DMS153 treated with DMSO at 0.1 percent for 48 hours (cell line): ENCODE data around the gene RBM10.

Experiments
- DNase-seq: peaks from one replicate; lab custom pipeline; 2025; ENCODE audit not compliant: unreplicated experiment; lab: John Stamatoyannopoulos, UW

The RBM10 gene

GRCh38 chrX:47216393-47216925, 71.4 kb downstream of the RBM10 start:
- DNase-seq = no peak

DNA sequence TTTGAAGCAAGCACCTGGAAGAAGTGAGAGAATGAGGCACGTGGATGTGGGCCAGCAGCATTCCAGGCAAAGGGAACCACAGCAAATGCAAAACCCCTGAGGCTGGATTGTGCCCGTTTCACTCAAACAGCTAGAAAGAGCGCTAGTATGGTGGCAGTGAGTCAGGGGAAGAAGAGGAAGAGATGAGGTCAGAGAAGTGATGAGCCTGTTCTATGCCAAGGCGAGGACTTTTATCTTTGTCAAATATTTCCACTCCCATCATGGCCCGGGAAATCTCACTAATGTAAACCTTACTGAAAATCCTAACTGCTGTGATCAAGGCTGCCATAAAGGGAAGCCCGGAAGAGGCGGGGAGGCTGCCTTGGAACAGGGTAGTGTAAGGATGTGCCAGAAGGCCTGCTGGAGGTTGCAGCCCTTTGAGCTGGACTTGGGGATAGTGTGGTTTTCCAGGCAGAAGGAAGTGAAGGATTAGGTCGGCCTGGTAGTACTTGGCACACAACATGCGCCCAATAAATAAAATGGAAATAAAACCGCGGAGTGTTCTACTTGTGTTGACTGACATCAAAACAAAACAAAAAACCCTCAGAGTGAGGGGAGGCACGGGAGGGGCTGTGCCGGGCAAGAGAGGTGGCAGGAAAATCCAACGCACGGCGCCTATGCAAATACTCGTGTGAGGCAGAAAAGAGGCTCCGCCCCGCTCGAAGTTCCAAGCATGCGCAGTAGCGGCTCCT, 72.3 kb downstream of the RBM10 start:
- DNase-seq = no peak

GRCh38 chrX:47217852-47218279, 72.8 kb downstream of the RBM10 start:
- DNase-seq = peak; percentile 80

GRCh38 chrX:47218280-47218919, 73.4 kb downstream of the RBM10 start, which contains the start of gene CDK16:
Gene CDK16 (plus strand): TSS chrX:47218681. CDS start chrX:47223558, 4,877 bp downstream.
- DNase-seq = peak; percentile 64

DNA sequence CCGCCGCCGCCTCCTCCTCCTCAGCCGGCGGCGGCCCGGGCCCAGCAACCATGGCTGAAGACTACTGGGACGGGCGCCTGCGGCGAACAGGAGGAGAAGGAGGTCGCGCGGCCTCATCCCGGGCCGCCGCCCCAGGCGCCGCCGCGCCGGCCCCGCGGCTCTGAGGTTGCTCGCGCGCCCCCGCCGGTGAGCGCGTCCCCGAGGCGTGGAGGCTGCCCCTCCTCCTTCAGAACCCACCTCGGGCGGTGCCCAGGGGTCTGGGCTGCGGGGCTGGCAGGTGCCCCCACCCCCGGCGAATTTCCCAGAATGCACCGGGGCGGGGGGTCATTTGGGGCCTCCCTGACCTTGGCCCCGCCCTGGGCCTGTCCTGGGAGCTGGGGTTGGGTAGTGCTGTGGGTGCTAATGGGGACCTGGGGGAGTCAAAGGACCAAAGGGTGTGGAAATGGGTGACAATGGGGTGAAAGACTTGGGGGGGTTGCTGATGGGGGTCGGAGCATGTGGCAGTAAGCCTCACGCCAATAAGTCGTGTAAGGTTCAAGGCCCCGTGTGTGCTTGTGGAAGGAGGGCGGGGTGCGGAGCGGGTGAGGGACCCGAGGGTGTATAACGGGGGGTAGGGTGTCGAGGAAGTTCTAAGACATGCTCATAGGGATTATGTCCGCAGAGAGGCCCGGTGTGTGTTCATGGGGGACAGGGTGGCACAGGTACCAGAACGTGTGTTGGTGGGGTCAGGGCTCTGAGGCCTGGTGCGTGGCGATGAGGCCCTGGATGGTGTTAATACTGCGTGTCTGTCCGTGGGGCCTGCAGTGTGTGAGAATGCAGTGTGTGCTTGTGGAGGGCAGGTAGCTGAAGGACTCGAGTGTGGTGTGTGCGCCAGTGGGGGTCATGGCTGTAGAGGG, 74.1 kb downstream of the RBM10 start:
- no peak for DNase-seq

GRCh38 chrX:47221756-47222155, 76.7 kb downstream of the RBM10 start:
- DNase-seq = no peak

- no peak for DNase-seq
These were observed 77.8 kb downstream of the RBM10 start for GRCh38 chrX:47222751-47223350.

DNA sequence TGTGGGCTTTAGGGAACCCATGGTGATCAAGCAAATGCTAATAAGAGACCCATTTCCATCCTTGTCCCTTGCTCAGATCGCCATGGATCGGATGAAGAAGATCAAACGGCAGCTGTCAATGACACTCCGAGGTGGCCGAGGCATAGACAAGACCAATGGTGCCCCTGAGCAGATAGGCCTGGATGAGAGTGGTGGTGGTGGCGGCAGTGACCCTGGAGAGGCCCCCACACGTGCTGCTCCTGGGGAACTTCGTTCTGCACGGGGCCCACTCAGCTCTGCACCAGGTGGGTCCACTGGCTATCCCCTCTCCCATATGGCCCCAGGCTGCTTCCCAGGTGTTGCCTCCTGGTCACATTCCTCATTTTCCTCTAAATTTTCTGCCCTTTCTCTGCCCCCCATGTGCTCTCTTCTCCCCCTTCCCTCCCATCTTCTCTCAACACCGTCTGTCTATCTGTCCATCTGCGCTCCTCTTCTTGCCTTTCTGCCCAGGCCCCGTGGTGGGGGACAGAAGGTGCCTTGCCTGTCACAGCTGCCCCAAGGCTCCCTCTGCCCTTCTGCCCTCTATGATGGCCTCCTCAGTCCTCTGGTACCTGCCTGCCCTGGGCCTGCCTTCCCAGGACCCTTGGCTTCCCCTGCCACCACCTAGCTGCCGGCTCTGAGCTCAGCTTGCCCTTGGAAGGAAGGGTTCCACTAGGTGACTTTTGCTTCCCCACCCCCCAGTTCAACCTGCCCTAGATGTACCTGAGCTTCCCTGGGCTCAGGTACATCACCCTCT, 78.6 kb downstream of the RBM10 start:
- no peak for DNase-seq

- no peak for DNase-seq
These were observed 79.4 kb downstream of the RBM10 start for GRCh38 chrX:47224266-47224895.

GRCh38 chrX:47224896-47225290, 79.9 kb downstream of the RBM10 start:
- DNase-seq = no peak

DNA sequence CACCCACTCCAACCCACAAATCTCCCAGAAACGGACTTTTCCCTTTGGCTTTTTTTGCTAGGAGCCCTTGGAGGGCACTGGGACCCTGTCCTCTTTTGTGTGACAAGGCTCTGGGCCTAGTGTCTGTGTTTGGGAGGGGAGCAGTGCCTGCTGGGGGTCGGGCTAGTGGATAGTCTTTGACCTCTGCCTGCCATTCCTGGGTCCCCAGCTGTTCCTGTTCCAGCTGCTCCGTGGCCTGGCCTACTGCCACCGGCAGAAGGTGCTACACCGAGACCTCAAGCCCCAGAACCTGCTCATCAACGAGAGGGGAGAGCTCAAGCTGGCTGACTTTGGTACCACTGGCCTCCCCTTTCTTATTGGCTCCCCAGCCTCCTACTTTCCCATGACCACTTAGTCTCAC, 81.0 kb downstream of the RBM10 start:
- DNase-seq = no peak

- DNase-seq = no peak
These were observed 81.7 kb downstream of the RBM10 start for GRCh38 chrX:47226531-47227333.

- DNase-seq = no peak
These were observed 82.2 kb downstream of the RBM10 start for GRCh38 chrX:47227334-47227583.

DNA sequence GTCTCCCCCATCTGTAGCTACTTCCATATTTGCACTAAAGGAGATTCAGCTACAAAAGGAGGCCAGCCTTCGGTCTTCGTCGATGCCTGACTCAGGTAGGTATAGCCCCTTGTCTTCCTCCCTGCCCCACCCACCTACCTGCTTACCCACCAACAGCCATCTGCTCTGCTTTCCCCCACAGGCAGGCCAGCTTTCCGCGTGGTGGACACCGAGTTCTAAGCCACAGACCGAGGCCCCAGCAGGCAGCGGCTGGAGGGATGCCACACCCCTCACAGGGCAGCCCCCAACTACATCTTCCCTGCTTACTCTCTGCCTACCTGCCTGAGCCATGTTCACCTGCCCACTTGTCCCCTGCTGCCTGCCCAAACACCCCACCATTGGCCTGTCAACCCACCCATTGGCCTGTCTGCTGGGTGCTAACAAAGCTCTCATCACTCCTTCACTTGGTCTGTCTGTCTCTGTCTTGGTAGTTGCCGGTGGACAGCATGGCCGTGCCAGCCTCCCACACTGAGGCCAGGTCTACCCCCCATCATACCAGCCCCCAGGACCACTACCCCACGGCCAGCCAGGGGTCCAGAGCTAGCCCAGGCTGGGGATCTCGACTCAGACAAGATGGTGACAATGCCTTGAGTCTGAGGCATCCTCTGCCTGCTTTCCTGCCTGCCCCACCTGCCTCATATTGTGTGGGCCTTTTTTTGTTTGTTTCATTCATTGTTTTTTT, 83.7 kb downstream of the RBM10 start:
- no peak for DNase-seq

GRCh38 chrX:47229427-47229826, 84.4 kb downstream of the RBM10 start:
- no peak for DNase-seq

GRCh38 chrX:47230136-47230868, 85.3 kb downstream of the RBM10 start:
- DNase-seq = no peak

GRCh38 chrX:47231167-47231566, 86.1 kb downstream of the RBM10 start:
- no peak for DNase-seq
